Astrocyte (in vitro differentiated cells and primary cell): ENCODE measurements around the gene CEACAM4. TPM values are rescaled to one million over a fixed set of nuclear protein-coding genes. Genes with fewer than 3 reads are reported as not detected.

Experiments
- DNase-seq: peaks from one replicate; pipeline ENCODE4 v3.0.0-alpha.2; 2010; ENCODE audit warnings: low read depth
- FAIRE-seq: peaks from 2 replicates; lab custom pipeline; 2011; peaks lifted over from hg19 to GRCh38; lab: Jason Lieb, UNC
- H2AFZ ChIP-seq: 2 replicates; pipeline ENCODE4 v1.6.0; 2012; ENCODE audit warnings: low read depth, low read length, inconsistent platforms
- H3K27ac ChIP-seq: 2 replicates; pipeline ENCODE4 v1.5.1; 2011; ENCODE audit warnings: low read depth, low read length, inconsistent platforms
- H3K27me3 ChIP-seq: 2 replicates; pipeline ENCODE4 v1.6.0; 2011; ENCODE audit warnings: low read length, inconsistent platforms; ENCODE audit not compliant: insufficient read depth
- H3K36me3 ChIP-seq: 2 replicates; pipeline ENCODE4 v1.5.1; 2011; ENCODE audit warnings: low read length, inconsistent platforms; ENCODE audit not compliant: insufficient read depth
- H3K4me1 ChIP-seq: 2 replicates; pipeline ENCODE4 v1.5.1; 2011; ENCODE audit warnings: low read length, inconsistent platforms; ENCODE audit not compliant: insufficient read depth
- H3K4me2 ChIP-seq: 2 replicates; pipeline ENCODE4 v1.6.0; 2012; ENCODE audit warnings: low read length, inconsistent platforms
- H3K4me3 ChIP-seq: 2 replicates; pipeline ENCODE4 v1.5.1; 2011; ENCODE audit warnings: low read depth, mild to moderate bottlenecking, low read length, inconsistent platforms; ENCODE audit not compliant: insufficient read depth
- H3K79me2 ChIP-seq: 2 replicates; pipeline ENCODE4 v1.6.0; 2012; ENCODE audit warnings: mild to moderate bottlenecking, low read length, inconsistent platforms; ENCODE audit not compliant: insufficient read depth
- H3K9ac ChIP-seq: 2 replicates; pipeline ENCODE4 v1.6.0; 2012; ENCODE audit warnings: mild to moderate bottlenecking, low read length, inconsistent platforms
- H3K9me3 ChIP-seq: 2 replicates; pipeline ENCODE4 v1.5.1; 2012; ENCODE audit warnings: low read depth, mild to moderate bottlenecking, low read length, inconsistent platforms; ENCODE audit not compliant: insufficient read depth
- H4K20me1 ChIP-seq: 2 replicates; pipeline ENCODE4 v1.6.0; 2012; ENCODE audit warnings: low read length, inconsistent platforms; ENCODE audit not compliant: insufficient read depth
- H3K27ac Mint-ChIP-seq: one replicate; pipeline ENCODE4 v1.8.0; 2021; ENCODE audit warnings: mild to moderate bottlenecking, mixed read lengths; ENCODE audit not compliant: unreplicated experiment
- H3K27me3 Mint-ChIP-seq: one replicate; pipeline ENCODE4 v1.8.0; 2021; ENCODE audit warnings: low read depth, mixed read lengths; ENCODE audit not compliant: unreplicated experiment
- H3K36me3 Mint-ChIP-seq: one replicate; pipeline ENCODE4 v1.8.0; 2021; ENCODE audit warnings: low read depth, mixed read lengths; ENCODE audit not compliant: unreplicated experiment
- H3K4me1 Mint-ChIP-seq: one replicate; pipeline ENCODE4 v1.8.0; 2021; ENCODE audit warnings: low read depth, mixed read lengths; ENCODE audit not compliant: unreplicated experiment
- H3K4me3 Mint-ChIP-seq: one replicate; pipeline ENCODE4 v1.8.0; 2021; ENCODE audit warnings: mild to moderate bottlenecking, moderate library complexity, mixed read lengths; ENCODE audit not compliant: unreplicated experiment
- H3K9me3 Mint-ChIP-seq: one replicate; pipeline ENCODE4 v1.8.0; 2021; ENCODE audit warnings: mild to moderate bottlenecking, mixed read lengths; ENCODE audit not compliant: unreplicated experiment
- EZH2 ChIP-seq: IDR thresholded peaks from 2 replicates; pipeline ENCODE4 v1.6.1; 2012; ENCODE audit warnings: mild to moderate bottlenecking, low read length, inconsistent platforms; ENCODE audit not compliant: insufficient read depth
- total RNA-seq: library from RNA; stranded (reverse); gene quantifications from 2 replicates; pipeline ENCODE4 v1.2.1, GENCODE V29; 2021
- TF ChIP-seq, protein P1 (sequence below): IDR thresholded peaks from 2 replicates; pipeline ENCODE4 v1.5.1; 2011; ENCODE audit warnings: low read depth, mild to moderate bottlenecking, inconsistent platforms, low read length, moderate library complexity; ENCODE audit not compliant: insufficient read depth

CEACAM4 gene
- total RNA-seq, 1 donor from 2014 or later: not detected

DNA sequence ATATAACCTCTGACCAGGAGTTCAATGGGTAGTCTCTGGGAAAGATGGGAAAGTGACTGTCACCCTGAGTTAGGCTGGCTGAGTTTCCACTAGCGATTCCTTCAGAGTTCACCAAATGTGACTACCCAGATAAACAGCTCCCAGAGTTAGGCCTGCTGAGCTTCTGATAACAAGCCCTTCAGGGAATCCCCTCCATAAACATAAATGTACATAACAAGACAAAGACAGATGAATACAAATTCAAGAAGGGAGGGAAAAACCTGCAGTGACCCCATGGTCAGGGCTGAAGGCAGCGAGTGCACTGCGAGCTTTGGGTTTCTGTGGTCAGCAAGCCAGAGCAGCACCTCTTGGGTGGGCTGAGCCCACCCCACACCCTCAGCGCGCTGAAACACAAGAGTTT is 25.4 kb upstream of the CEACAM4 start:
- Mint-ChIP-seq H3K27me3 (peaks cover 28% of the 10 kb centered on the region), H3K9me3 (peaks cover 1% of the 10 kb centered on the region), H3K27ac (no peak overlapping the region), H3K4me1 (no peaks in the 10 kb centered on the region), H3K36me3 (no peaks in the 10 kb centered on the region), H3K4me3 (no peak overlapping the region)
- H2AFZ ChIP-seq: no peak overlapping the region
- no peaks in the 10 kb centered on the region for H3K9me3 ChIP-seq
- H3K79me2 ChIP-seq: no peaks in the 10 kb centered on the region
- H3K4me1 ChIP-seq: no peaks in the 10 kb centered on the region
- no peaks in the 10 kb centered on the region for H4K20me1 ChIP-seq
- H3K4me3 ChIP-seq: no peak overlapping the region
- no peak overlapping the region for H3K27ac ChIP-seq
- FAIRE-seq (no peak), DNase-seq (no peak)
- H3K4me2 ChIP-seq: no peak overlapping the region
- H3K27me3 ChIP-seq: no peaks in the 10 kb centered on the region
- no peak for TF ChIP-seq EZH2
- TF ChIP-seq, protein P1, sequence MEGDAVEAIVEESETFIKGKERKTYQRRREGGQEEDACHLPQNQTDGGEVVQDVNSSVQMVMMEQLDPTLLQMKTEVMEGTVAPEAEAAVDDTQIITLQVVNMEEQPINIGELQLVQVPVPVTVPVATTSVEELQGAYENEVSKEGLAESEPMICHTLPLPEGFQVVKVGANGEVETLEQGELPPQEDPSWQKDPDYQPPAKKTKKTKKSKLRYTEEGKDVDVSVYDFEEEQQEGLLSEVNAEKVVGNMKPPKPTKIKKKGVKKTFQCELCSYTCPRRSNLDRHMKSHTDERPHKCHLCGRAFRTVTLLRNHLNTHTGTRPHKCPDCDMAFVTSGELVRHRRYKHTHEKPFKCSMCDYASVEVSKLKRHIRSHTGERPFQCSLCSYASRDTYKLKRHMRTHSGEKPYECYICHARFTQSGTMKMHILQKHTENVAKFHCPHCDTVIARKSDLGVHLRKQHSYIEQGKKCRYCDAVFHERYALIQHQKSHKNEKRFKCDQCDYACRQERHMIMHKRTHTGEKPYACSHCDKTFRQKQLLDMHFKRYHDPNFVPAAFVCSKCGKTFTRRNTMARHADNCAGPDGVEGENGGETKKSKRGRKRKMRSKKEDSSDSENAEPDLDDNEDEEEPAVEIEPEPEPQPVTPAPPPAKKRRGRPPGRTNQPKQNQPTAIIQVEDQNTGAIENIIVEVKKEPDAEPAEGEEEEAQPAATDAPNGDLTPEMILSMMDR: no peak
- H3K36me3 ChIP-seq: no peaks in the 10 kb centered on the region
- no peak overlapping the region for H3K9ac ChIP-seq

DNA sequence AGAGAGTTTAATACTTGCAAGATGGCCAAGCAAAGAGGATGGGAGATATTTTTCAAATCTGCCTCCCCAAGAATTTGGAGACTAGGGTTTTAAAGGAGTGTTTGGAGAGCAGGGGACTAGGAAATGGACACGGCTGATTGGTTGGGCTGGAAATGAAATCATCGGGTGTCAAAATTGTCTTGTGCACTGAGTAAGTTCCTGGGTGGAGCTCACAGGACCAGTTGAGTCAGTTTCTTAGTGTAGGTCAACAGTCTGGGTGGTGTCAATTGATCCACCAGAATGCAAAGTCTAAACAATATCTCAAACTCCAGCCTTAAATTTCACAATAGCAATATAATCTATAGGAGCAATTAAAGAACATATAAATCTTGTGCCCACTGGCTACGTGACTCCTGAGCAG is 23.0 kb upstream of the CEACAM4 start:
- H3K36me3 Mint-ChIP-seq: no peaks in the 10 kb centered on the region
- H3K27me3 ChIP-seq: no peaks in the 10 kb centered on the region
- no peaks in the 10 kb centered on the region for H3K9me3 ChIP-seq
- H3K79me2 ChIP-seq: no peaks in the 10 kb centered on the region
- H3K9me3 Mint-ChIP-seq: peaks cover 1% of the 10 kb centered on the region
- no peak overlapping the region for H3K9ac ChIP-seq
- H3K4me3 ChIP-seq: no peak overlapping the region
- no peak for FAIRE-seq
- H4K20me1 ChIP-seq: no peaks in the 10 kb centered on the region
- no peak overlapping the region for H3K27ac ChIP-seq
- no peak overlapping the region for H3K4me2 ChIP-seq
- no peak overlapping the region for H3K4me3 Mint-ChIP-seq
- TF ChIP-seq EZH2: no peak
- TF ChIP-seq, protein P1: no peak
- H3K36me3 ChIP-seq: no peaks in the 10 kb centered on the region
- H3K4me1 ChIP-seq: no peaks in the 10 kb centered on the region
- DNase-seq: no peak
- H3K4me1 Mint-ChIP-seq: no peaks in the 10 kb centered on the region
- H2AFZ ChIP-seq: no peak overlapping the region
- peaks cover 28% of the 10 kb centered on the region for H3K27me3 Mint-ChIP-seq
- H3K27ac Mint-ChIP-seq: no peak overlapping the region

DNA sequence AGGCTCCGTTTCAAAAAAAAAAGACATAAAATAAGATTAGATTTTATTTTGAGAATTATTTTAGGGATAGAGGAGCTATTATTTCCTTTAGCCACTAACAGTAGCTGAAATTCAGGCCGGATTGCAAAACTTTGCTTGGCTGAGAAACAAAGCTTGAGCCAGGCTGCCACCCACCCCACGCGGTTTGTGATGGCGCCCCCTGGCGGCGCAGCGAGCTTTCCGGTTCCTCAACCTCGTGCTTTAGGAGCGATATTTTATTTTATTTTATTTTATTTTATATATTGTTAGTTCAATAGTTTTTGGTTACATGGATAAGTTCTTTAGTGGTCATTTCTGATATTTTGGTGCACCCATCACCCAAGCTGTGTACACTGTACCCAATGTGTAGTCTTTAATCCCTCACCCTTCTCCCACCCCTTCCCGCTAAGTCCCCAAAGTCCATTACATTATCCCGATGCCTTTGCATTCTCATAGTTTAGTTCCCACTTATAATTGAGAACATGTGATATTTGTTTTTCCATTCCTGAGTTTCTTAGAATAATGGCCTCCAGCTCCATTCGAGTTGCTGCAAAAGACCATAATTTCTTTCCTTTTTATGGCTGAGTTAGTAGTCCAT is 19.8 kb upstream of the CEACAM4 start:
- H3K9ac ChIP-seq: no peak overlapping the region
- H3K4me3 Mint-ChIP-seq: no peak overlapping the region
- H3K9me3 Mint-ChIP-seq: no peaks in the 10 kb centered on the region
- H3K27me3 Mint-ChIP-seq: peaks cover 29% of the 10 kb centered on the region
- H3K4me3 ChIP-seq: no peak overlapping the region
- H3K79me2 ChIP-seq: no peaks in the 10 kb centered on the region
- H3K4me2 ChIP-seq: no peak overlapping the region
- H3K27me3 ChIP-seq: no peaks in the 10 kb centered on the region
- no peaks in the 10 kb centered on the region for H3K36me3 ChIP-seq
- no peaks in the 10 kb centered on the region for H3K4me1 ChIP-seq
- no peak for TF ChIP-seq EZH2
- TF ChIP-seq, protein P1: no peak
- FAIRE-seq (no peak), DNase-seq (no peak)
- no peaks in the 10 kb centered on the region for H3K4me1 Mint-ChIP-seq
- H4K20me1 ChIP-seq: no peaks in the 10 kb centered on the region
- H3K36me3 Mint-ChIP-seq: no peaks in the 10 kb centered on the region
- no peak overlapping the region for H3K27ac Mint-ChIP-seq
- H2AFZ ChIP-seq: no peak overlapping the region
- no peak overlapping the region for H3K27ac ChIP-seq
- no peaks in the 10 kb centered on the region for H3K9me3 ChIP-seq
